ENCODE results near the gene ABAT. TPM values are rescaled to one million over a fixed set of nuclear protein-coding genes. Genes with fewer than 3 reads are reported as not detected.

The ABAT gene
- total and polyA plus RNA-seq, 2 of the 8 experiments (the other 6 are each of a cell fraction or from before 2014, with no cell fraction given) = 6.4 to 8.4 TPM

DNA sequence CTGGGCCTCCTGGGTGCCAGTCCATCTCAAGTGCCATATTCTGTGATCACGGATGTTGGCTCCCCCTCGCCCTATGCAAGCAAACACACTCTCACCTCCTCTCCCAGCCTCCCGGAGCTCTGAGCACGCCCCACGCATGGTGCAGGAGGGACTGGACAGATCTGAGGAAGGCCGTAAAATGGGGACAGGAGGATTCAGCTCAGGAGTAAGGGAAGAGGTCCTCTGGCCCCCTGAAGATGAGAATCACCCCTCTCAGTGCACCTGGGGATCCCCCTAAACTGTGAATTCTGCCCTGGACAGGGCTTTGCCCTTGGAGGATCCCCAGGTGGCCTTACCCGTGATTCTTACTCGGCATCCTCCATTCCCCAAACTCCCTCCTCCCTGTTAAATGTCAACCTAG lies 107.4 kb downstream of the ABAT start:
- peak overlapping the region; percentile 16; the same call in 1 of the 2 replicates for H2BK5ac ChIP-seq (ENCODE audit: low read depth, low read length)
- H4K91ac ChIP-seq (replicated peaks; ENCODE audit: insufficient read length, low read length) = no peak overlapping the region
- H4K5ac ChIP-seq (ENCODE audit: insufficient read length, low read depth, low read length) = no peak overlapping the region
- H2BK120ac ChIP-seq (replicated peaks; ENCODE audit: low read depth, low read length) = no peak overlapping the region
- H2BK12ac ChIP-seq (ENCODE audit: low read depth, low read length) = no peak overlapping the region
- peaks cover 0 to 1% of the 10 kb centered on the region in 2 experiments for H4K20me1 ChIP-seq (replicated peaks in 1 of 2; ENCODE audit: control insufficient read depth in 1 of 2, insufficient read depth in 2 of 2, low read length in 2 of 2)
- no peaks in the 10 kb centered on the region; a peak in 1 of 7 replicates for H3K4me1 ChIP-seq (replicated peaks in 1 of 4; ENCODE audit: control insufficient read depth in 3 of 4, insufficient read depth in 4 of 4, low read length in 3 of 4)
- no peak overlapping the region for H2AK5ac ChIP-seq (ENCODE audit: low read depth, low read length)
- no peak overlapping the region for H3K27ac ChIP-seq (ENCODE audit: low read depth, low read length)
- no peak overlapping the region for H3K23ac ChIP-seq (ENCODE audit: insufficient read length)
- no peak overlapping the region for H3K4ac ChIP-seq (replicated peaks; ENCODE audit: insufficient read length, low read depth, low read length)
- ChIA-PET POLR2A (ENCODE audit: partially characterized antibody) (interaction anchor here (1.6 kb wide), 1 partner anchor 15 kb away, joined by 3 read pairs; the partner anchor contains the start of genes PMM2 and TMEM186), CTCF (ENCODE audit: partially characterized antibody) (interaction anchor here (2.4 to 26.4 kb wide), 2 partner anchors 10 to 117 kb away, joined by 9 to 404 read pairs; partner anchors contain the start of gene ABAT)
- H2BK20ac ChIP-seq (ENCODE audit: low read length) = no peak overlapping the region; the same call in 1 of the 2 replicates
- H2BK15ac ChIP-seq (ENCODE audit: low read length) = no peak overlapping the region
- H3K9me3 ChIP-seq (ENCODE audit: insufficient read depth in 2 of 2, low read depth in 1 of 2, low read length in 1 of 2) = no peaks in the 10 kb centered on the region
- H3K23me2 ChIP-seq (ENCODE audit: low read depth, low read length) = no peaks in the 10 kb centered on the region
- TF ChIP-seq CEBPB (IDR thresholded peaks at IDR 0.05; ENCODE audit: low read depth, low read length) (no peak), EZH2 (IDR thresholded peaks at IDR 0.05; ENCODE audit: low read depth, low read length, severe bottlenecking) (no peak)
- FAIRE-seq = no peak
- H3K36me3 ChIP-seq (ENCODE audit: control insufficient read depth in 2 of 4, insufficient read depth in 4 of 4, low read length in 3 of 4) = peaks cover 0 to 5% (median 0%) of the 10 kb centered on the region in 4 experiments; a peak in 1 of 8 replicates
- 92% methylated on average over 8 of the region's 8 CpGs; no CpG with 5 or more reads in 1 of the 2 experiments for WGBS, 2 experiments (ENCODE audit: extremely low coverage in 1 of 2, insufficient coverage in 1 of 2, insufficient read length in 1 of 2, insufficient replicate concordance in 2 of 2, low coverage in 1 of 2, low lambda C conversion rate in 2 of 2, missing lambda C conversion rate in 1 of 2)
- no peak overlapping the region for H3K4me3 ChIP-seq (ENCODE audit: extremely low read depth in 1 of 4, insufficient read depth in 2 of 4, low read depth in 3 of 4, low read length in 4 of 4)
- no peak overlapping the region for H3K14ac ChIP-seq (ENCODE audit: insufficient read length)
- no peak overlapping the region for H3K18ac ChIP-seq (ENCODE audit: extremely low read depth, low read length)
- H3K9ac ChIP-seq (replicated peaks in 1 of 4; ENCODE audit: extremely low read depth in 1 of 4, low read depth in 3 of 4, low read length in 3 of 4) = no peak overlapping the region
- H3K27me3 ChIP-seq (replicated peaks in 1 of 4; ENCODE audit: control insufficient read depth in 3 of 4, extremely low read depth in 1 of 4, insufficient read depth in 3 of 4, low read length in 3 of 4) = no peaks in the 10 kb centered on the region
- no peak overlapping the region for H4K8ac ChIP-seq (ENCODE audit: extremely low read depth, insufficient read depth, low read length)
- H3K56ac ChIP-seq (replicated peaks; ENCODE audit: insufficient read length, low read depth, low read length) = no peak overlapping the region
- H2AFZ ChIP-seq (ENCODE audit: low read length) = no peak overlapping the region
- H3K79me1 ChIP-seq (ENCODE audit: low read depth, low read length) = peaks cover 2% of the 10 kb centered on the region; the same call in 1 of the 2 replicates
- H3K4me2 ChIP-seq (ENCODE audit: insufficient read depth in 1 of 2, low read depth in 2 of 2, low read length in 2 of 2) = no peak overlapping the region
- DNase-seq (ENCODE audit: low read depth in 1 of 2, low spot score in 2 of 2) = no peak
- H3K79me2 ChIP-seq (ENCODE audit: control insufficient read depth in 1 of 2, insufficient read depth in 2 of 2, low read length in 2 of 2) = no peaks in the 10 kb centered on the region
